Activated CD8-positive, alpha-beta memory T cell treated with anti-CD3 and anti-CD28 coated beads, Interleukin-2, amount 50 U/mL, for 24 hours (primary cell): ENCODE measurements around the gene MANF.

ENCODE experiments used
- DNase-seq: peaks from one replicate; pipeline ENCODE4 v3.0.0-alpha.2; 2020; ENCODE audit errors: extremely low read depth

The MANF gene

DNA sequence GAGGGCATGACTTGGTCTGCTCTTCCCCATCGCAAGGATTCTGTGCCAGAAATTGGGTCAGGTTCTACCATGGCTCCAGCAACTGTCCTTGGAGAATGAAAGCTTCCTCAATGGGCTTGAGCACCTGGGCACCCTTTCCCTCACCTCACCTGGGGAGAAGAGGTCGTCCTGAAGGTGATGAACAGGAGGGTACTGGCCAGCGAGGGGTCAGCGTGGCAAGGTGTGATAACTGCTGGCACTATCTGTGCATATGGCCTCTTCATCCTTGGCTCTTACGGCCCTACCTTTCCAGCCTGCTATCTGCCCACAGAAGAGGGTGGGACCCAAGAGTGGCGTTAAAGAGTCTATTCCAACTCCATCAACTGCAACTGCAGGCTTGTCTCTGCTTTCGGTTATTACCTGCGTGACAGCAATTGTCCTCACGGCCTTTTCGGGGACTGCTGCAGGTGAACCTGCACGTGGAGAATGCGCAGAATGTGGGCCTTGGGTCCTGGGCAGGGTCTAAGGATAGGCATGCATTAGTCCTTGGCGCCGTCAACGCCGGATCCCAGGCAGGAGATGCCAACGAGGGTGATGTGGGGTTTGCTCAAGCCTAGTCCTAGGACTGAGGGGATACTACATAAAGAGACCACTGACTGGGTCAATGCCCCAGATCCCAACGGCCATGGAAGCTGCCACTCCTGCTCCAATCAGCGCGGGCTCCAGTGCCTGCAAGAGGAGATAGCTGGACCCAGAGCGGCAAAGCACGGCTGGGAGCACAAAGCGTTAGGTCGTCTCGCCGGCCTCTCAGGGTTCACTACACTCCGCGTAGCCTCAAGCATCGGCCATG lies 5.4 kb downstream of the MANF start:
- DNase-seq = no peak

DNA sequence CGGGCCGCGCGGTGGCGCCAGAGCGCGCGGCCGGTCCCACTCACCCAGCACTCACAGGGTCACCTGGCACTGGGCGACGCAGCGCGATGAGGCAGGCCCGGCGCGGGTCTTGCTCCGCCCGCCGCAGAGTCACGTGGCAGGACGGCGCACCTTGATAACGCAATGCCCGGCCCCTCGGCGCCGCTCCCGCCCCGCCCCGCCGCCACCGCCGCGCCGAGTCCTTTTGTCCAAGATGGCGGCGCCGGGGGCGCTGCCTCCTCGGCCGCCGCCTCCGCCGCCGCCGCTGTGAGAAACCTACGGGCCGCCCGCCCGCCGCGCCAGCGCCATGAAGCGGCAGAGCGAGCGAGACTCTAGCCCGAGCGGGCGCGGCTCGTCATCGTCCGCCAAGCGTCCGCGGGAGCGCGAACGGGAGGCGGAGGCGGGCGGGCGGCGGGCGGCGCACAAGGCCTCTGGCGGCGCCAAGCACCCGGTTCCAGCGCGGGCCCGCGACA lies 6.0 kb downstream of the MANF start, which contains the start of gene RBM15B:
TSS of gene RBM15B (plus strand) at position 211 of the 491 bp plus-strand sequence. CDS start at position 326, 115 bp downstream.
- peak; percentile 92 for DNase-seq

DNA sequence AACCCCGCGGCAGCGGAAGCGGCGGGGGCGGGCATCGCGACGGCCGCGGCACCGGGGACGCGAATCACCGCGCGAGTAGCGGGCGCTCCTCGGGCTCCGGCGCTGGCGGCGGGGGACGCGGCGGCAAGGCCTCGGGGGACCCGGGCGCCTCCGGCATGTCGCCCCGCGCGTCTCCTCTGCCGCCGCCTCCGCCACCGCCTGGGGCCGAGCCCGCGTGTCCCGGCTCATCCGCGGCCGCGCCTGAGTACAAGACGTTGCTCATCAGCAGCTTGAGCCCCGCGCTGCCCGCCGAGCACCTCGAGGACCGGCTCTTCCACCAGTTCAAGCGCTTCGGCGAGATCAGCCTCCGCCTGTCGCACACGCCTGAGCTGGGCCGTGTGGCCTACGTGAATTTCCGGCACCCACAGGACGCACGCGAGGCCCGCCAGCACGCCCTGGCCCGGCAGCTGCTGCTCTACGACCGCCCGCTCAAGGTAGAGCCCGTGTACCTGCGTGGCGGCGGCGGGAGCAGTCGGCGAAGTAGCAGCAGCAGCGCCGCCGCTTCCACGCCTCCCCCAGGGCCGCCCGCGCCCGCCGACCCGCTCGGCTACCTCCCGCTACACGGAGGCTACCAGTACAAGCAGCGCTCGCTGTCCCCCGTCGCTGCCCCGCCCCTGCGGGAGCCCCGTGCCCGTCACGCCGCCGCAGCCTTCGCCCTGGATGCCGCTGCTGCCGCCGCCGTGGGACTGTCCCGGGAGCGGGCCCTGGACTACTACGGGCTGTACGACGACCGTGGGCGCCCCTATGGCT lies 6.7 kb downstream of the MANF start:
- no peak for DNase-seq

DNA sequence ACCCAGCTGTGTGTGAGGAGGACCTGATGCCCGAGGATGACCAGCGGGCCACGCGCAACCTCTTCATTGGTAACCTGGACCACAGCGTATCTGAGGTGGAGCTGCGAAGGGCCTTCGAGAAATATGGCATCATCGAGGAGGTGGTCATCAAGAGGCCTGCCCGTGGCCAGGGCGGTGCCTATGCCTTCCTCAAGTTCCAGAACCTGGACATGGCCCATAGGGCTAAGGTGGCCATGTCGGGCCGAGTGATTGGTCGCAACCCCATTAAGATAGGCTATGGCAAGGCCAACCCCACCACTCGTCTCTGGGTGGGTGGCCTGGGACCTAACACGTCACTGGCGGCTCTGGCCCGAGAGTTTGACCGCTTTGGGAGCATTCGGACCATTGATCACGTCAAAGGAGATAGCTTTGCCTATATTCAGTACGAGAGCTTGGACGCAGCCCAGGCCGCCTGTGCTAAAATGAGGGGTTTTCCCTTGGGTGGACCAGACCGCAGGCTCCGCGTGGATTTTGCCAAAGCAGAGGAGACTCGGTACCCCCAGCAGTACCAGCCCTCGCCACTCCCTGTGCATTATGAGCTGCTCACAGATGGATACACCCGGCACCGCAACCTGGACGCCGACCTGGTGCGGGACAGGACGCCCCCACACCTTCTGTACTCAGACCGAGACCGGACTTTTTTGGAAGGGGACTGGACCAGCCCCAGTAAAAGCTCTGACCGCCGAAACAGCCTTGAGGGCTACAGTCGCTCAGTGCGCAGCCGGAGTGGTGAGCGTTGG lies 7.5 kb downstream of the MANF start:
- DNase-seq = no peak

GRCh38 chr3:51393134-51393495 lies 8.0 kb downstream of the MANF start:
- DNase-seq = no peak

DNA sequence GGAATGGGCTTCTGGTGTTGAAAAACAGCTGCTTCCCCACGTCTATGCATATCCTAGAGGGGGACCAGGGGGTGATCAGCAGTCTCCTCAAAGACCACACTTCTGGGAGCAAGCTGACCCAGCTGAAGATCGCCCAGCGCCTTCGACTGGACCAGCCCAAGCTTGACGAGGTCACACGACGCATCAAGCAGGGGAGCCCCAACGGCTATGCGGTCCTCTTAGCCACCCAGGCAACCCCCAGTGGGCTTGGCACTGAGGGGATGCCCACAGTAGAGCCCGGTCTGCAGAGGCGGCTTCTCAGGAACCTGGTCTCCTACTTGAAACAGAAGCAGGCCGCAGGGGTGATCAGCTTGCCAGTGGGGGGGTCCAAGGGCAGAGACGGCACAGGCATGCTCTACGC lies 8.5 kb downstream of the MANF start:
- no peak for DNase-seq

DNA sequence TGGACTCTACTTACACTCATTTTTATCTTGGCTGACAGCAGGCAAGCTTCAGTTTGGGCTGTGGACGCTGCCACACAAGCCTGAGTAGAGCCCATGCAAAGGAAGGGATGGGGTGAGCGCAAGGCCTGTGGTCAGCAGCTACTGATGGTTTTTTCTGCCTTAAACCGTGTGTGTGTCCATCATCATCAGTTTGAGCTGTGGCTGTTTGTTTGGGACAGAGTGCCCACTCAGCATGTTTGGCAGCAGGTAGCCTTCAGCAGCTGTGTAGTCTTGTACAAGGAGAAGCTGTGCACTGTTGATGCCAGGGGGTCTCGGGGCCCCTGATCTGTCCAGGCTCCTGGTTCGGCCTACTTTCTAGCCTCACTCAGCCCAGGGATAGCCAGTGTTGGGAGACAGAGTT lies 9.4 kb downstream of the MANF start:
- no peak for DNase-seq

GRCh38 chr3:51395493-51396213 lies 10.6 kb downstream of the MANF start:
- DNase-seq = no peak

GRCh38 chr3:51396401-51396800 lies 11.3 kb downstream of the MANF start:
- DNase-seq = no peak

DNA sequence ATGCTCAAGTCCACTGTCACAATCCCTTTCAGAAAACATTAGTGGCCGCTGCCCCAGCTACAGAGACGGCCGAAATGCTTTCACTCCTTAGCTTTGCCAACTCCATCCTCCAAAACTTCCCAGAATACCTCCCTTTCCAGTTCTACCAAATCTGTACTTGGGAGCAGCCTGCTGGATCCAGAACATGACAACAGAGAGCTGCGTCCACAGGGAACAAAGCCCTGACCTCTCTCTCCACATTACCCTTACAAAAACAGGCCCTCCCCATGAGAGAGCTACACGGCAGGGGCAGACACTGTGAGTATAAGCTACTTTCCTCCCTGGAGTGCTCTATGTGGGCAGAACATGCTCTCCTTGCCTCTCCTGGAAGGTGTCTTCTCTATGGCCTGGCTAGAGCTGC lies 12.3 kb downstream of the MANF start:
- no peak for DNase-seq

DNA sequence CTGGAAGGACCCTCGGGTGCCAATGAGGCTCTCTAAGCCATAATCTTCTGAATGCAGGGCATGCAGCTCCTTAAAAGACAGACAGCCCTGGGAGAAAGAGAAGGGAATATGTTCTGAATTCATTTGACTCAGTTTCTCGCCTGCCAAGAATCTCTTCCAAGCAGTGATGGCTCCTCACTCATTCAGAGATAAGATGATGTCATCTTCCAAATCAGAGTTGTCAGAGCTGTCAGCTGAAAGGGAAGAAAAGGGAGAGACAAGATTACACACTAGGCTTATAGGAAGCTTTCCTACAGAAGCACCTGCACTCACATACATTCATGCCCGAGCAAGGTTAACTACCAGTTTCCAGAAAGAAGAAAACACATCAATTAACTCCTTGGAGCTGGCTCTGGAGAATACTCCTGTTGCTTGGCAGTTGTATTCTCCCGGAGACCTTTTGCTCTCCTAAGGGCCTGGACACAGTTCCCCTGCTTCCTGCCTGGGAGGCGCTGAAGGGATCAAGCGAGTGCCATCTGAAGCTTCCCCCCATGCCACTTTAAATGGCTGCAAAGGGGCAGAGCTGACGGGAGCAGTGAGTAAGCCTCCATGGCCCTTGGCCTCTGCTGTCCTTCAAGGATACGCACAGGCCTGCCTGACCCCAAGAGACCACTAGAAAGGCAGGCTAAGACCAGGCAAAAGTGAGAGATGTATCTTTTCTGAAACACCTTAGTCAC lies 13.7 kb downstream of the MANF start:
- no peak for DNase-seq

DNA sequence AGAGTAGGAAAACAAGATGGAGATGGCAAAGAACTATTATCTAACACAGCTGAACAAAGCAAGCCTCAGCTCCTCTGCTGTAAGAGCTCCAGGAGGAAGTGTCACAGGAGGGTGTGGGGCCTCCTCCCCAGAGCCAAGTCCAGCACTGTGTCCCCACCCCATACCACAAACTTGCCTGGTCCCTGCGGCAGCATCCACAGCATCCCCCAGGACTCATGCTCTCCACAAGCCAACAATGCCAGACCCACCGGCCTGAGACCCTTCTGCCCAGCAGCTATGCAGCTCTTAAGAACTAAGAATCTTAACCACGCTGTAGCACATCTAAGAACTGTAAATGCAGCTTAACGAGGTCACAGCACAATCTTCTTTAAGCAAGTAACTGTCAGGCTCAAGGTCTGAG lies 15.1 kb downstream of the MANF start:
- no peak for DNase-seq

GRCh38 chr3:51401735-51402134 lies 16.6 kb downstream of the MANF start:
- DNase-seq = no peak

DNA sequence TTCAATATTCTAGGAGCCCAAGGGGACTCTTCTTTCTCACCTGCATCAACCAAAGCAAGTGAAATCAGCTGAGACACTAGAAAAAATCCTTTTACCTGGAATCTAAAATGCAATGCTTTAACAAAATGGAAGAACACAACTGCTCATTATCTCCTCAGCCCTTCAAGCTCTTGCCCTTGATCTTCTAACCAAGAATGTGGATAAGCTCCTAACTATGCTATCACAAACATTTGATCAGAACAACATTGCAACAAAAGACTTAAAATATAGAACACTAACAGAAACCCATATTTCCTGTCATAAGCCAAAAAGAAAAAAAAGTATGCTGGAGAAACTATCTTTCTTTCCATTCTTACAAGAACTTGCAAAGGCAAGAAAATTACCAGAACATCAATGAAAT lies 18.6 kb downstream of the MANF start:
- no peak for DNase-seq

DNA sequence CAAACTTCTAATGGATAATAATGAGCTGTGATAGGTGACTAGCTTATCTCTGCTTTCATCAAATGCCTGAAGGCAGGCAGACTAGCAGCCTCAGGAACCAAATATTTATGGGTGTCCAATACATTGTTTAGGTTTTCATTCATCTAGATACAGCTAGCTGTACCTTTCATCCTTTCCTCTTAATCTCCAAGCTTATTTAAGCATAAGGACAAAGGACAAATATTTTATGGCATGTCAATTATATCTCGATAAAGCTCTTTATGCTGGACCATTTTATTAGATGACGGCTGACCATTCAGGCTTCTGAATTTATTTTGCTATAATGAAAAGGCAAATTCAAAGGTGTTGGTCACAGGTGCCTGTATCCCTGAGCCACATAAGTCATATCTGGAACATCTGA lies 22.9 kb downstream of the MANF start:
- DNase-seq = no peak

DNA sequence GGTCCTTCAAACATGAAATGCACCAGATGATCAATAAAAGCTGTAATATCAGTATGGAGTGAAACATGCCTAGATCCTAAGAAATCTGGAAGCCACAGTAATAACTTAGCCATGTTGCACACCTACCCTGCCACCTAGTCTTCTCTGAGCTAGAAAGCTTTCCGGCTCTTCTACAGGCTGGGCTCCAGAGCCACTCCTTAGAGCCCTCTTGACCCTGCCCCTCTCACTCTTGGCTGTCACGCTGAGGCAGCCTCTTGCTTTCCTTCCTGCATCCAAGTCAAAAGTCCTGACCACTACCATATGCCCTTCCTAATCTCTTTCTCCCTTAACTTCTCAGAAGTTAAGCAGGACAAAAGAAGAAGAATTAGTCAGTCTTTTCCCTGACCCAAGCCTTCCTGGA lies 23.7 kb downstream of the MANF start:
- DNase-seq = no peak

DNA sequence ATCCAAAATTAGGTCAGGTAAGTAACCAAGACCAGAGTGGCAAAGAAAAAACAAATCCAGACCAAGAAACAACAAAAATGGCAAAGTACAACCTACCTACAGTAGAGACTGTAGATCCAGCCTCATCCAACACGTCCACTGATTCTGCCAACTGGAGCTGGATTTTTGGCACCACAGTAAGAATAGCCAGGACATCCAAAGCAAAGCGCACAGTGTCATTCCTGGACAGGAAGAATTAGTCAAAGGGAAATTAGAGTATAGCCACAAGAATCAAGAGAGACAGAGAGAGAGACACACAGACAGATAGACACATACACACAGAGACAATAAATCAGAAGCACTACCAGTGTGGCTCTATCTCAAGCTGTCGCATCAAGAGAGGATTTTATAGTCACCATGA lies 37.1 kb downstream of the MANF start:
- DNase-seq = no peak

- DNase-seq = no peak
Observed at GRCh38 chr3:51426921-51427320, 41.8 kb downstream of the MANF start.

GRCh38 chr3:51429138-51429537 lies 44.0 kb downstream of the MANF start:
- no peak for DNase-seq

DNA sequence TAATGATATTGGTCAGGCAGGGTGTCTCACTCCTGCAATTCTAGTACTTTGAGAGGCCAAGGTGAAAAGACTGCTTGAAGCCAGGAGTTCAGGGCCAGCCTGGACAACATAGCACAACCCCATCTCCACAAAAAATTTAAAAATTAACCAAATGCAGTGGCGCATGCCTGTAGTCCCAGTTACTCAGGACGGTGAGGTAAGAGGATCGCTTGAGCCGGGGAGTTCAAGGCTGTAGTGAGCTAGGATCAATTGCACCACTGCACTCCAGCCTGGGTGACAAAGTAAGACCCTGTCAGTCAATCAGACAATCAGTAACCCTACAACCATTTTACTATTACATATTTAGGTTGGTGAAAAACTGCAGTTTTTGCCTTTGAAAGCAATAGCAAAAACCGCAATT lies 49.0 kb downstream of the MANF start:
- no peak for DNase-seq
